ENCODE data around the gene TCN2.
A peak's percentile ranks its signal among the peaks of the same experiment; 100 is the strongest.
"Not testable (repeated sequence)": the region's sequence is repeated elsewhere in the genome, so short reads cannot be mapped to it uniquely, and the experiment has no call there.

The TCN2 gene

GRCh38 chr22:30650508-30651116 lies 43.6 kb downstream of the TCN2 start:
- no peak for DNase-seq

GRCh38 chr22:30652852-30653251 lies 45.9 kb downstream of the TCN2 start:
- DNase-seq, result no peak

- no peak for DNase-seq
Measured at GRCh38 chr22:30654361-30654760, 47.4 kb downstream of the TCN2 start.

GRCh38 chr22:30655532-30655931 lies 48.6 kb downstream of the TCN2 start:
- DNase-seq, result no peak

GRCh38 chr22:30662040-30662439 lies 55.1 kb downstream of the TCN2 start:
- DNase-seq, result no peak

GRCh38 chr22:30664798-30665197 lies 57.8 kb downstream of the TCN2 start:
- DNase-seq, result no peak

GRCh38 chr22:30665266-30665665 lies 58.3 kb downstream of the TCN2 start:
- no peak for DNase-seq

GRCh38 chr22:30665786-30666185 lies 58.8 kb downstream of the TCN2 start:
- no peak for DNase-seq

GRCh38 chr22:30667107-30667493 lies 60.1 kb downstream of the TCN2 start:
- no peak for DNase-seq

- DNase-seq, result peak; percentile 89 to 94
Measured at GRCh38 chr22:30667494-30668385, 60.8 kb downstream of the TCN2 start, which contains the start of gene DUSP18. TSS of gene DUSP18 (minus strand) at chr22:30667875. CDS start at chr22:30664003, 3,872 bp downstream.

GRCh38 chr22:30668386-30668710 lies 61.4 kb downstream of the TCN2 start:
- no peak for DNase-seq

GRCh38 chr22:30671071-30671470 lies 64.1 kb downstream of the TCN2 start:
- no peak for DNase-seq

- no peak for DNase-seq
Measured at GRCh38 chr22:30673136-30673535, 66.2 kb downstream of the TCN2 start.

- no peak for DNase-seq
Measured at GRCh38 chr22:30674482-30674881, 67.5 kb downstream of the TCN2 start.

- peak; percentile 89 to 93 for DNase-seq
Measured at GRCh38 chr22:30675436-30675835, 68.5 kb downstream of the TCN2 start.

- DNase-seq, result not testable (repeated sequence)
Measured at GRCh38 chr22:30676565-30676964, 69.6 kb downstream of the TCN2 start.
